Hematopoietic multipotent progenitor cell treated with erythropoietin and hydrocortisone succinate and interleukin-3 and kit ligand, for 15 days (in vitro differentiated cells): ENCODE measurements around the gene DNTT.

Source experiments
- DNase-seq: peaks from one replicate; pipeline ENCODE4 v3.0.0-alpha.2; 2015; ENCODE audit warnings: low spot score

Gene DNTT

DNA sequence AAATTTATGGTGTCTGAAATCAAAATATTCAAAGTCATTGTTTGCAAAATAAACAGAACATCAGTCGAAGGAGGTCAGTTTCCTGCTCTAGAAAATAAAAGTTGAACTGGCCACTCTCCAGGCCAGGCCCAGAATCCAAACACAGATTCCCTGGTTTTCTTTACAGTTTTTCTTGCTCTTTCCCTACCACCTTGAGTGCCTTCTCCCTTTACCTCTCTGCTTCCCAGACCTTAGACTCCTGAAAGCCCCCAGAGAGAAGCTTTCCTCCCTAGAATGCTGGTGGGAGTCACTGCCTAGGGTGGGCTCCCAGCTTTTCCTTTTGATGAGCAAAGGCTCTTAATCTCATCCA, 6.1 kb downstream of the DNTT start:
- DNase-seq, result no peak

DNA sequence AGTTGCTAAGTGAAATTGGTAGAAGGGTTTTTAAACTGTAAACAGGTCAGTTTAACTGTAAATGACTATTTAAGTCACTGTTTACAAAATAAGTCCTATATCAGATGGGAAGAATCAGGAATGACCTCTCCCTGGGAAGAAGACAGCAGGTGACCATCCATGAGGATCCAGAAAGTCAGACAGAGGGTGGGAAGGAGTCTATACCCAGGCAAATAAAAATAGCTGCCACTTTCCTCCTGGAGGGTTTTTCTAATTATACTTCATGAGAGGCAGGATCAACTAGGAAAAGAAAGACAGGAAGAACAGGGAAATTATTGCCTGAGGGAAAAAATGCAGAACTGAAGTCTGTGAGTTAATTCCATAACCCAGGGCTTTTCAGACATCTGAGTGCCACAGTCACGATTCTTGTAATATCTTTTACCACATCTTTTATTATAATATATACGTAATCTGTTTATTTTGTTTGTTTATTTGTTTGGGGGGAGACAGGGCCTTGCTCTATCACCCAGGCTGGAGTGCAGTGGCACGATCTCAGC, 7.0 kb downstream of the DNTT start:
- no peak for DNase-seq

DNA sequence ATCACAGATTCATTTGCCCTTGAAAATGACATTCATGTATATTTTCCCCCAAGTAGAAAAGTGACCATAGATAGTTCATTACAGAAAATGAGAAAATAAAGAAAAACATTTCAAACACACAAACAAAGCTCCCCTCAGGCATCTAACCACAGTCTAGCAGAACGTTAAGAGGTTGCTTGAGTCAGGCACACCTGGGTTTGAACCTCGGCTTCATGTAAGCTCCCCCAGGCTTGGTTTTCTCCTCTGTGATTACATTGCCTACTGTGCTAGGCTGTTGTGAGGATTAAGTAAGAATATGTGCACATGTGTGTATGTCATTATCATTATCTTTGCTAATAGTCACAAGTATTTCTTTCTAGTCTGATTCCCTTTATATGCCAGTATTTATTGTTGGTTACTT, 9.1 kb downstream of the DNTT start:
- no peak for DNase-seq

DNA sequence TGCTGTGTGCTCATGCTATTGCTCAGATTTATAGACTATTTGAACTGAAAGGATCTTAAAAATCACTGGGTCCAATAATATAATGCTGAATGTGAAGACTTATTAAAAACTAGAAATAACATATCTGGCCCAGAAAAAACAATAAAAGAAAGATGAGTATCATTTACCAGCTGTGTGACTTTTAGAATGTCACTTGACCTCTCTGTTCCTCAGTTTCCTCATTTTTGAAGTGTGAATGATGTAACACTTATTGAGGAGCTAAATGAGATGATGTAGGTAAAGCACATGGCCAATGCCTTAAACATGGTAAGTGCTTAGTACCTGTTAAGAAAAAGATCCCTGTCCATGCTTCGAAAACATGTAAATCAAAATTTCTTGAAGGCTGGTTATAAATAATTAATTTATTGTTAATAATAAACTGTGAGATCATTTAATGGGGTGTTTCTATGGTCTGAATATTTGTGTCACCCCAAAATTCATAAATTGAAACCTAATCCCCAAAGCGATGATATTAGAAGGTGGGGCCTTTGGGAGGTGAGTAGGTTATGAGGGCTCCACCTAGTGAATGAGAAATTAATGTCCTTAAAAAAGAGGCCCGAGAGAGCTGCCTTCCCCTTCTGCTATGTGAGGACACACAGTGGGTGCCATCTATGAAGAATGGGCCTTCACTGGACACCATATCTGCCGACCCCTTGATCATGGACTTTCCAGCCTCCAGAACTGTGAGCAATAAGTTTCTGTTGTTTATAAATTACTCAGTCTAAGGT, 13.0 kb downstream of the DNTT start:
- no peak for DNase-seq

DNA sequence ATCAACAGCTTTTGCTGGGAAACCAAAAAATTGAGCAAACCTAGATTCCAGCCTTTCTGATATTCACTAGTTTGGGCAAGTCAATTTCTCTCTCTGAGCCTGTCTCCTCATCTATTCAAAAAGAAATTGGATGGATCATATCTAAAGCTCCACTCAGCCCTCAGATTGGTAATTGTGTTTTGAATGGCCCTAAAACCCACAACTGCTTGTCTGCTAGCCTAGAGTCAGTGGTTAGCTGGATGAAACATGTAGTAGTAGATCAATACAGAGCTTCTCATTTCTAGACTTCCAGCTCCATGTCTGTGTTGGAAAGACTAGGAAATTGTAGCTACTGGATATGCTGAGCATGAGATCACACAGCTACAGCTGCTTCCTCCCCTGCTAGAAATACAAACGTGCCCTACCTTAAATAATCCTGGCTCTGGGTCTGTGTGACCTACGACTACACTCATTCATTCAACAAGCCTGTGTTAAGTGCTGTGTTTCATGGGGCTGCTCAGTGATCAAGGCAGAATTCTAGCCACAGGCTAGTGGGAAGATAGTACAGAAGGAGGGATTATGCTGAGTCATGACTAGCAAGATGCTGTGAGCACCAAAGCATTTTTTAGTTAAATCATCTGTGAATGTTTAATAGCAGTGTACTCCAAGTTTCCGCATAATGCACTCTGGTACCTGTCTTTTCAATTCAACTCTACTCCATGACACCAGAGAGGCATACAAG, 15.7 kb downstream of the DNTT start:
- DNase-seq, result no peak

- no peak for DNase-seq
Observed at GRCh38 chr10:96321822-96322221, 17.6 kb downstream of the DNTT start.

- DNase-seq, result no peak
Observed at GRCh38 chr10:96322275-96322674, 18.0 kb downstream of the DNTT start.

- DNase-seq, result no peak
Observed at GRCh38 chr10:96324447-96324846, 20.2 kb downstream of the DNTT start.

- DNase-seq, result no peak
Observed at GRCh38 chr10:96325719-96326373, 21.6 kb downstream of the DNTT start.

- no peak for DNase-seq
Observed at GRCh38 chr10:96327462-96327861, 23.2 kb downstream of the DNTT start.

GRCh38 chr10:96333101-96333500, 28.9 kb downstream of the DNTT start:
- DNase-seq, result no peak

DNA sequence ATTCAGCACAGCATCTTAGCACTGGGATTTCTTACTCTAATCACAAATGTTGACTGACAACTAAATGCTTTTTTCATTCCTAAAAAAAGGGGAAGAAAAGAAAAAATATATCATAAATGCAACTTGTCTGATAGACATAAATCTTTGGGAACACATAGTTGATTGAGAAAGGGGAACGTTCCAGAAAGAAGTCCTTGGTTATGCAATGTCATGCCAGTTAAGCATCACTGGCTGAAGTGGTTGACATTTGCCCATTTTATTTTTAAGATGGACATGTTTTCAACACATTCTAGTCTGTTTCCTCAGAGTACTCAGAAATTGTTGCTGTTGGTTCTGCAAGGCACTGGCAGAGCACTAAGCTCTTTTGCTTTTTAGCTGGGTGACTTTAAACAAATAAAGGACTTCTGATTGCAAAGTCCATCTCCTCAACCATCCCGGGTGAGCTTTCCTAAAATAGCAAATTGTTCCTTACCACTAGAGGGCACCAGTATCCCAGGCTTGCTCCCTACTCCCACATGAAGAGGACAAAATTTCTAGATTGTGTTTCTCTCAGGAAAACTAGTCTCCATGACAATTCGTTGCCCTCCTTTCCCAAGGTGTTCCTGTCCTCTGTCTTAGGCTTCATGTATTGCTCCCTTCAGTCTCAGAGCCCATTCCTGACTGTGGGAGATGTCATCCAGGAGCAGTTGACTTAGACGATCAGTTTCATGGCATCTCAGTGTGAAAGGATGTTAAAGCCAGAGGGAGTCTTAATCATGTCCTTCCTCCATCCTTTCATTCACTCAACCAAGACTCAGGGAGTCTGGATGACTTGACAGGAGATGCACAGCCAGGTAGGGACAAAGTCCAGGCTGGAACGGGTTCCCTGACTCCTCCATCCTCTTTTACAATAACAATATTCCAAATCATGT, 30.6 kb downstream of the DNTT start:
- DNase-seq, result peak; percentile 36

GRCh38 chr10:96337106-96337505, 32.9 kb downstream of the DNTT start:
- no peak for DNase-seq

DNA sequence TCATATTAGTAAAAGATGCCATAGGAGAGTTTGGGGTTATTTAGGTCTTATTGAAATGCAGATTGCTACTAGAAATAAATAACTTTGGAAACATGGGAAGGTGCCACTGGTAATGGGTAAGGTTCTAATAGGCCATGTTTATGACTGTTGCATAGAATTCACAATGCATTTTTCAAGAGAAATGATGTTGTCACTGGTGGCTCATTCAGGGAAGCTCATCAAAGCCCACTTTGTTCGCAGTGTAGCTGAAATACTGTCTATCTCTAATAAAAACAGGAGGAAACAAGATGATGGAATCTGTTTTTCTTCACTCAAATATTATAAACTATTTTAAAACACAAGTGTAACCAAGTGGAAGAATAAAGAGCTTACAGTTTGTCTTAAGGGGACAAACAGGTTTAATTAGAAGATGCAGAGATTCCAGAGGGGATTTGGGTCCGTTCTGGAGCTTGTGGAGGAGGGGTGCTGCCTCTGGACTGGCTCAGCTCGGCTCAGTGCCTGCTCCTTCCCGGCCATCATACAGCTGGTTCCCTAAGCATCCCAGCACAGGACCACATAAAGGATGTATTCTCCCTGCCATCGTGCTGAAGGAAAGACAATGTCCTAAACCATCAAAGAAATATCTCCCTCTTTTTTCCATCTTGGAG, 34.2 kb downstream of the DNTT start:
- DNase-seq, result no peak

GRCh38 chr10:96339383-96339782, 35.1 kb downstream of the DNTT start:
- DNase-seq, result no peak

DNA sequence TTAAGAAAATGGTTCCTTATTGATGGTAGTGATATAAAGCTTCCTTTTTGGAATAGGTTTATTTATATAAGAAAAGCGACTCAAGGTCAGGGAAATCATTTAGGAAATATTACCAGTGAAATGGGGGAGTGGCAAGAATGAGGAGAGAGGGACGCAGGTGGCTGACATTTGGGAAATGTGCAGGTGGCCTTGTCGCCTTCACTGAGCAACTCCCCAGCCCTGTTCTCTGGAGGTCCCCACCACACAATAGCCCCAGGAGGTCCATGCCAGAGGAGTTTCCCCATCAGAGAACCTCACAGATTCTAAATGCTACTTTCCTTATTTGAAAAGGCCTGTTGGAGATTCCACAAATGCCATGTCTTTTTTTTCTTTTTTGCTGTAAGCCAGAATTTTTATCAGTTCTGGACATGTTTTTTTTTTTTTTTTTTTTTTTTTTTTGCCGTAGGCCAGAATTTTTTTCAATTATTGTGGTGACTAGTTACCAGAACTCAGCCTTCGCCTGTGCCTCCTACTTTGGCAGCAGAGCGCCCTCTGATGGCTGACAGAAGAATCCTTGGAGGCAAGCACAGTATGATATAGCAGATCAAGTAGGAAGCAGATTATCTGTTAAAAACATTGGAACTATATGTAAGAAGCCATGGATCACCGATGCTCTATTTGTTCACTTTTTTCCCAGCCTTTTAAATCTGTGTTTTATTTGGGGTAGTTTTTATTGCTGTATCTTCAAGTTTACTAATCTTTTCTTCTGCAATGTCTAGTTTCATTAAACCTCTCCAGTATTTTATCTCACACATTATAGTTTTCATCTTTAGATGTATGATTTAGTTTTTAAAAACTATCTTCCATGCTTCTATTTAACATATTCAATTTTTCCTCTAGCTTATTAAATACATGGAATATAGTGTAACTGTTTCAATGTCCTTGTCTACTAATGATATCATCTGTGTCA, 36.0 kb downstream of the DNTT start:
- peak; percentile 35 for DNase-seq

DNA sequence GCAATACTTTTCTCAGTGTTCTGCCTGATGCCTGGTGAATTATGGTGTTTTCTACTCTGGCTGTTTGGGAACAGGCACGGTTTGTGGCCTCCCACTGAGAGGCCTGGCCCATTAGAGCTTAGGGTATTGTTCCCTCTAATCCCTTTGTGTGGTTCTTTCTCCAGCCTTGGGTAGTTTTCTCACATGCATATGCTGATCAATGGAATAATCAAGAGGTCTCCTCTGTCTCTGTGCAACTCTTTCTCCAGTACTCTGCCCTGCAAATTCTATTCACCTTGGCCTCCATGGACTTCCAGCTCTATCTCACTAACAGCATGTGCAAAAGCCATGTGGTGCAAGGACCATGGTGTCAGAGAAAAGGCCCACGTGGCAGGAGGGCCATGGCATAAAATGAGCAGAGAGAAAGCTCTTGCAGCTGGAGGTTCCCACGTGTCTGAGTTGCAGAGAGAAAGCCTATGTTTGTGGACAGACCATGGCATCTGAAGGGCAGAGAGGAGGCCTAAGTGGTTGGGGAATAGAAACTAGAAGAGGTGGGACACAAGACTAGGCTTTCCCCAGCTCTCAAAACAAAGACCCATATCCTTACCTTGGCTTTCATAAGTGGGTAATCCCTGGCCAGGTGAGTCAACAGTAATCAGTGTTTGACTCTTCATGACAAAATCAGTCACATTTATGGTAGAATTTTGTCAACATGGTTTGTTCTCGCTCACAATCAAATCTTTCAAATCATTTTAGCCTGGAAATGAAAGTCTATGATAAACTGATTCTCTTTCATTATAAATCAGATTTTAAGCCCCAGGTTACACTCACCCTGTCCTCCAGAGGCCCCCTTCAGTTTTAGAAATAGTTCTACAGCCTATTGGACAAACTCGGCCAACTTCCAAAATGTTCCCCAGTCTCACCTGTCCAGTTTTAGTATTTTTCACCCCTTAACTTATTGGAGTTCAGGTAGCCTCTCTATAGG, 37.3 kb downstream of the DNTT start:
- no peak for DNase-seq

DNA sequence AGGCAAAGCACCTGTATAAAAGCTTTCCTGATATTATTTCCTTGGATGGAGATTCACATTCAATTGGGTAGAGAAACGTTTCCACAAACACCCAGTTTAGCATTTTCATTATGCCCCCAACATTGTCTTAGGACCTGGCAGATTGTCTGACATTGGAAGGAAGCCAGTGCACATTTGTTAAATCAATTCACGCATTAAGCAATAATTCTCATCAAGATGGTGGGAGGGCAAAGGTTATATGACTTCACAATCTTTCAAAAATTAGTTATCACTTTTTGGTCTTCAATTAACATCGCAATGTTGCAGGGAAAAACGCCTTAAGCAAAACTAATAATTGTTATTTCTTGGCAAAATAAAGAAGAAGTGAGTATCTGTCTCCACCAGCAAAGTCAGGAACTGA, 38.2 kb downstream of the DNTT start:
- no peak for DNase-seq

DNA sequence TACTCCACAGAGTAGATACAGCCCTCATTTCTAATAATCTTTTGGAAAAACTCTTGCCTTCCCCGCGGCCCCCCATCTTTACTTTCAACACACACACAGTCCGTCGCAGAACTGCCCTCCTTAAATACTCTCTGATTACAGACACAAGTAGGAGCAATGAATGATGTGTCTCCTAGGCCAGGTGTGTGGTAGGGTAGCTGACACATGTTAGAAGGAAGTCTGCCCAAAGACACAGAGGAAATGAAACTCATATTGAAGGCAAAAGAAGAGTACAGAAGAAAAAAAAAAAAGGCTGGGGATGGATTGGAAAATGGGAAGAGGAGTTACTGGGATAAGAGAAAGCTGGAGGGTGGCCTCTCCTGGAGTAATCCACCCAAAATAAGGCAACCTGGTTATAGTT, 39.9 kb downstream of the DNTT start:
- DNase-seq, result no peak
